H1 (cell line): ENCODE results near the gene NR5A1. TPM values are rescaled to one million over a fixed set of nuclear protein-coding genes. Genes with fewer than 3 reads are reported as not detected.

Experiments
- CTCF ChIA-PET: fragments of 300-600 bp; sonication (Branson Sonifier 250); formaldehyde crosslinking; loops from one replicate; lab custom pipeline; 2021; ENCODE audit not compliant: partially characterized antibody; lab: Charles Lee
- POLR2A ChIA-PET: fragments of 300-600 bp; sonication (Branson Sonifier 250); formaldehyde crosslinking; loops from one replicate; lab custom pipeline; 2021; ENCODE audit warnings: inconsistent platforms; ENCODE audit not compliant: partially characterized antibody; lab: Charles Lee
- DNase-seq, 2 experiments: peaks; one replicate each; pipeline versions ENCODE4 v3.0.0 to v3.0.0-alpha.2; 2010 to 2022; ENCODE audit warnings: low spot score in 2 of 2, low read depth in 1 of 2, mixed read lengths in 1 of 2
- FAIRE-seq: peaks from 2 replicates; lab custom pipeline; 2011; peaks lifted over from hg19 to GRCh38; lab: Jason Lieb, UNC
- H2AFZ ChIP-seq: 2 replicates; pipeline ENCODE4 v1.8.1; 2012; ENCODE audit warnings: low read length, inconsistent platforms
- H2AK5ac ChIP-seq: 2 replicates; pipeline ENCODE4 v1.6.1; 2013; ENCODE audit warnings: low read depth, low read length
- H2BK120ac ChIP-seq: replicated peaks from 2 replicates; pipeline ENCODE3; 2013; ENCODE audit warnings: low read depth, low read length, inconsistent platforms
- H2BK12ac ChIP-seq: 2 replicates; pipeline ENCODE4 v1.6.1; 2013; ENCODE audit warnings: low read depth, low read length
- H2BK15ac ChIP-seq: 2 replicates; pipeline ENCODE4 v1.6.1; 2013; ENCODE audit warnings: low read length
- H2BK20ac ChIP-seq: 2 replicates; pipeline ENCODE4 v1.6.1; 2013; ENCODE audit warnings: low read length
- H2BK5ac ChIP-seq: 2 replicates; pipeline ENCODE4 v1.6.1; 2013; ENCODE audit warnings: low read depth, low read length
- H3K14ac ChIP-seq: 2 replicates; pipeline ENCODE4 v1.6.1; 2013; ENCODE audit warnings: inconsistent platforms; ENCODE audit not compliant: insufficient read length
- H3K18ac ChIP-seq: 2 replicates; pipeline ENCODE4 v1.6.1; 2013; ENCODE audit warnings: low read length; ENCODE audit errors: extremely low read depth
- H3K23ac ChIP-seq: 2 replicates; pipeline ENCODE4 v1.6.1; 2013; ENCODE audit warnings: inconsistent platforms; ENCODE audit not compliant: insufficient read length
- H3K23me2 ChIP-seq: 2 replicates; pipeline ENCODE4 v1.6.1; 2013; ENCODE audit warnings: low read depth, low read length
- H3K27ac ChIP-seq: 2 replicates; pipeline ENCODE4 v1.6.1; 2011; ENCODE audit warnings: low read depth, low read length, inconsistent platforms
- H3K27me3 ChIP-seq, 4 experiments: replicated peaks in 1 of 4; 1 replicate in 1 of 4; 2 replicates in 3 of 4; pipeline versions ENCODE4 v1.6.1 to v1.8.1; 2011 to 2013; ENCODE audit warnings: low read length in 3 of 4, mild to moderate bottlenecking in 3 of 4, inconsistent platforms in 2 of 4, mixed read lengths in 2 of 4, moderate library complexity in 1 of 4; ENCODE audit not compliant: control insufficient read depth in 3 of 4, insufficient read depth in 3 of 4; ENCODE audit errors: extremely low read depth in 1 of 4
- H3K36me3 ChIP-seq, 4 experiments: 2 replicates each; pipeline versions ENCODE4 v1.6.1 to v1.8.1; 2011 to 2013; ENCODE audit warnings: mild to moderate bottlenecking in 4 of 4, low read length in 3 of 4, moderate library complexity in 2 of 4, control low read depth in 1 of 4, inconsistent platforms in 1 of 4; ENCODE audit not compliant: insufficient read depth in 4 of 4, control insufficient read depth in 2 of 4
- H3K4ac ChIP-seq: replicated peaks from 2 replicates; pipeline ENCODE3; 2013; ENCODE audit warnings: low read length, low read depth, mixed read lengths, inconsistent platforms; ENCODE audit not compliant: insufficient read length
- H3K4me1 ChIP-seq, 4 experiments: replicated peaks in 1 of 4; 1 replicate in 1 of 4; 2 replicates in 3 of 4; pipeline versions ENCODE4 v1.6.1 to v1.8.1; 2011 to 2013; ENCODE audit warnings: low read length in 3 of 4, inconsistent platforms in 2 of 4, mixed read lengths in 1 of 4; ENCODE audit not compliant: insufficient read depth in 4 of 4, control insufficient read depth in 3 of 4
- H3K4me2 ChIP-seq, 2 experiments: 2 replicates each; pipeline versions ENCODE4 v1.6.1 to v1.8.1; 2011 to 2013; ENCODE audit warnings: low read depth in 2 of 2, low read length in 2 of 2, control low read depth in 1 of 2, inconsistent platforms in 1 of 2, mild to moderate bottlenecking in 1 of 2; ENCODE audit not compliant: insufficient read depth in 1 of 2
- H3K4me3 ChIP-seq, 4 experiments: fragments of 200-600, 300-600 bp in 1 of 4; sonication (generic), shearing (Covaris generic), sonication (Bioruptor Twin) in 1 of 4; 2 replicates each; pipeline versions ENCODE4 v1.5.1 to v1.8.1; 2011 to 2016; ENCODE audit warnings: low read length in 4 of 4, low read depth in 3 of 4, control low read depth in 2 of 4, inconsistent platforms in 2 of 4, mild to moderate bottlenecking in 2 of 4, mixed read lengths in 1 of 4, moderate library complexity in 1 of 4; ENCODE audit not compliant: insufficient read depth in 2 of 4; ENCODE audit errors: extremely low read depth in 1 of 4
- H3K56ac ChIP-seq: replicated peaks from 2 replicates; pipeline ENCODE3; 2013; ENCODE audit warnings: low read depth, mild to moderate bottlenecking, mixed read lengths, low read length, inconsistent platforms; ENCODE audit not compliant: insufficient read length
- H3K79me1 ChIP-seq: 2 replicates; pipeline ENCODE4 v1.6.1; 2013; ENCODE audit warnings: low read depth, low read length, control low read depth
- H3K79me2 ChIP-seq, 2 experiments: 2 replicates each; pipeline versions ENCODE4 v1.6.1 to v1.8.1; 2012 to 2013; ENCODE audit warnings: low read length in 2 of 2, mild to moderate bottlenecking in 2 of 2, inconsistent platforms in 1 of 2; ENCODE audit not compliant: insufficient read depth in 2 of 2, control insufficient read depth in 1 of 2
- H3K9ac ChIP-seq, 4 experiments: replicated peaks in 1 of 4; 1 replicate in 1 of 4; 2 replicates in 3 of 4; pipeline versions ENCODE4 v1.6.1 to v1.8.1; 2011 to 2013; ENCODE audit warnings: low read depth in 3 of 4, low read length in 3 of 4, control low read depth in 2 of 4, mild to moderate bottlenecking in 2 of 4, moderate library complexity in 2 of 4, inconsistent platforms in 1 of 4; ENCODE audit errors: extremely low read depth in 1 of 4
- H3K9me3 ChIP-seq, 2 experiments: 2 replicates each; pipeline versions ENCODE4 v1.6.1 to v1.8.1; 2012 to 2013; ENCODE audit warnings: mild to moderate bottlenecking in 2 of 2, moderate library complexity in 2 of 2, control low read depth in 1 of 2, inconsistent platforms in 1 of 2, low read depth in 1 of 2, low read length in 1 of 2, mixed read lengths in 1 of 2; ENCODE audit not compliant: insufficient read depth in 2 of 2
- H4K20me1 ChIP-seq, 2 experiments: replicated peaks in 1 of 2; 2 replicates each; pipeline versions ENCODE3 to v1.8.1; 2011 to 2013; ENCODE audit warnings: inconsistent platforms in 2 of 2, low read length in 2 of 2, mild to moderate bottlenecking in 1 of 2; ENCODE audit not compliant: insufficient read depth in 2 of 2, control insufficient read depth in 1 of 2
- H4K5ac ChIP-seq: 2 replicates; pipeline ENCODE4 v1.6.1; 2013; ENCODE audit warnings: low read length, low read depth, mixed read lengths, inconsistent platforms; ENCODE audit not compliant: insufficient read length
- H4K8ac ChIP-seq: 2 replicates; pipeline ENCODE4 v1.8.0; 2013; ENCODE audit warnings: mild to moderate bottlenecking, moderate library complexity, low read length, inconsistent platforms; ENCODE audit not compliant: insufficient read depth; ENCODE audit errors: extremely low read depth
- H4K91ac ChIP-seq: replicated peaks from 2 replicates; pipeline ENCODE3; 2013; ENCODE audit warnings: low read length, mixed read lengths, inconsistent platforms; ENCODE audit not compliant: insufficient read length
- JUN ChIP-seq: IDR thresholded peaks from 2 replicates; pipeline ENCODE4 v1.6.1; 2011; ENCODE audit warnings: low read depth, mild to moderate bottlenecking, improper control_type of control experiment, low read length
- KDM1A ChIP-seq: fragments of 200-600, 300-600 bp; sonication (generic); IDR thresholded peaks from 2 replicates; pipeline ENCODE4 v1.7.1; 2016; ENCODE audit warnings: mild to moderate bottlenecking, low read length, borderline replicate concordance
- POU5F1 ChIP-seq: IDR thresholded peaks from 2 replicates; pipeline ENCODE4 v1.6.1; 2011; ENCODE audit warnings: low read depth, mild to moderate bottlenecking, low read length, moderate library complexity
- SP2 ChIP-seq: IDR thresholded peaks from 2 replicates; pipeline ENCODE4 v1.6.1; 2012; ENCODE audit warnings: mild to moderate bottlenecking, low read length, inconsistent platforms
- WGBS, 2 experiments: shearing (Covaris generic) in 1 of 2; methylation state at CpG; one replicate each; pipeline versions ENCODE4 v1.1.6 to v1.1.7; 2013 to 2015; ENCODE audit warnings: low lambda C conversion rate in 2 of 2, mixed read lengths in 2 of 2, inconsistent platforms in 1 of 2, low coverage in 1 of 2, missing lambda C conversion rate in 1 of 2; ENCODE audit not compliant: insufficient replicate concordance in 2 of 2, insufficient coverage in 1 of 2, insufficient read length in 1 of 2; ENCODE audit errors: extremely low coverage in 1 of 2, missing lambda C conversion rate in 1 of 2; 5-methylcytosine and 5-hydroxymethylcytosine counted together
- polyA plus RNA-seq, 7 experiments: library from polyadenylated mRNA; depleted of rRNA in 3 of 7; stranded (reverse) in 5 of 7; unstranded in 2 of 7; fragments of >200 nt in 5 of 7; fragments of 200-250 nt in 2 of 7; gene quantifications; 1 replicate in 5 of 7; 2 replicates in 1 of 7; 4 replicates in 1 of 7; pipeline versions ENCODE4 v1.2.1 to v1.2.3, GENCODE V29; 2011 to 2013; ENCODE audit warnings: missing spikeins in 2 of 7, mixed read lengths in 2 of 7
- total RNA-seq: library from RNA; stranded (reverse); fragmentation: NEBNext Ultra II Directional; extraction: Animal tissue kit (Norgen Biotek cat#: 25700); gene quantifications from 2 replicates; pipeline ENCODE4 v1.2.1, GENCODE V29; 2021

NR5A1 gene
- total and polyA plus RNA-seq, 2 of the 8 experiments (the other 6 are each of a cell fraction or from before 2014, with no cell fraction given) = 0.29 to 0.58 TPM

GRCh38 chr9:124455820-124456219 lies 51.4 kb downstream of the NR5A1 start:
- H4K20me1 ChIP-seq = peaks cover 0 to 3% of the 10 kb centered on the region in 2 experiments
- H4K91ac ChIP-seq = no peak overlapping the region
- H4K8ac ChIP-seq = no peak overlapping the region
- no peak overlapping the region for H3K27ac ChIP-seq
- no peak overlapping the region for H2BK12ac ChIP-seq
- H3K56ac ChIP-seq = no peak overlapping the region
- no peak overlapping the region; the same call in 1 of the 2 replicates for H3K18ac ChIP-seq
- no peak overlapping the region for H3K14ac ChIP-seq
- H2BK15ac ChIP-seq = no peak overlapping the region
- H3K9me3 ChIP-seq = peaks cover 0 to 4% of the 10 kb centered on the region in 2 experiments; a peak in 2 of 4 replicates
- H4K5ac ChIP-seq = no peak overlapping the region
- H3K9ac ChIP-seq = no peak overlapping the region
- no peak overlapping the region for H2AFZ ChIP-seq
- no peak overlapping the region for H3K4me3 ChIP-seq
- H2AK5ac ChIP-seq = no peak overlapping the region
- H2BK20ac ChIP-seq = no peak overlapping the region
- no peaks in the 10 kb centered on the region for H3K79me1 ChIP-seq
- peaks cover 8% of the 10 kb centered on the region; the same call in 1 of the 2 replicates for H3K23me2 ChIP-seq
- FAIRE-seq (no peak), DNase-seq (no peak)
- H3K4ac ChIP-seq = no peak overlapping the region
- no peak overlapping the region for H3K23ac ChIP-seq
- no peak overlapping the region for H2BK5ac ChIP-seq
- ChIA-PET POLR2A (no interaction called here), CTCF (interaction anchor here (1.0 to 6.6 kb wide), 8 partner anchors 8 to 89 kb away, joined by 3 to 35 read pairs (median 4); no protein-coding TSS in a partner anchor)
- H3K4me1 ChIP-seq = peaks cover 0 to 13% (median 11%) of the 10 kb centered on the region in 4 experiments; a peak in 6 of 7 replicates
- WGBS, 2 experiments = 80% methylated on average over 7 of the region's 7 CpGs; no CpG with 5 or more reads in 1 of the 2 experiments
- TF ChIP-seq KDM1A (peak; percentile 48; the same call in 1 of the 2 replicates), POU5F1 (no peak), JUN (no peak), SP2 (no peak)
- no peak overlapping the region for H2BK120ac ChIP-seq
- no peaks in the 10 kb centered on the region for H3K79me2 ChIP-seq
- H3K36me3 ChIP-seq = peaks cover 0 to 3% (median 0%) of the 10 kb centered on the region in 4 experiments; a peak in 1 of 8 replicates
- H3K27me3 ChIP-seq = peaks cover 10 to 30% (median 24%) of the 10 kb centered on the region in 4 experiments
- no peak overlapping the region for H3K4me2 ChIP-seq
